ENCODE measurements around the gene FAH. TPM values are rescaled to one million over a fixed set of nuclear protein-coding genes. Genes with fewer than 3 reads are reported as not detected.

Gene FAH
- total and polyA plus RNA-seq, 2 experiments from 2014 or later, result 16.3 to 20.3 TPM

DNA sequence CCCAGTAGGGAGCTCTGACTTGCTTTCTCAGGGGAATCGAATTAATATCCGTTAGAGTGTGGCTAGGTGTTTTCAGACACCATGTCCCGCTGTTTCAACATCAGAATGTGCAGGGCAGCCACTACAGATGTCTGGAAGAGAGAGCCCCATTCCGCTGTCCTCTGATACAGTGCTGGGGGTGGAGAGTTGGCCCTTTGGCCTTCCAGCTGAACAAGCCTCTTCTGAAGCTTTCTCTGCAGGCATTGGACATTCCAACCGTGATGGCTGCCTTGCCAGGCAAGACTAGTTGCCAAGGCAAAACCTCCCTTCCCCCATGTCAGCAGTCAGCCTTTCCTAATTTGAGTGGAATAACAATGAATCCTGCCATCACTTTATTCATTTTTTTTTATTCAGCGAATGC is 1.5 kb downstream of the FAH start (continued):
- TF ChIP-seq, protein P1, sequence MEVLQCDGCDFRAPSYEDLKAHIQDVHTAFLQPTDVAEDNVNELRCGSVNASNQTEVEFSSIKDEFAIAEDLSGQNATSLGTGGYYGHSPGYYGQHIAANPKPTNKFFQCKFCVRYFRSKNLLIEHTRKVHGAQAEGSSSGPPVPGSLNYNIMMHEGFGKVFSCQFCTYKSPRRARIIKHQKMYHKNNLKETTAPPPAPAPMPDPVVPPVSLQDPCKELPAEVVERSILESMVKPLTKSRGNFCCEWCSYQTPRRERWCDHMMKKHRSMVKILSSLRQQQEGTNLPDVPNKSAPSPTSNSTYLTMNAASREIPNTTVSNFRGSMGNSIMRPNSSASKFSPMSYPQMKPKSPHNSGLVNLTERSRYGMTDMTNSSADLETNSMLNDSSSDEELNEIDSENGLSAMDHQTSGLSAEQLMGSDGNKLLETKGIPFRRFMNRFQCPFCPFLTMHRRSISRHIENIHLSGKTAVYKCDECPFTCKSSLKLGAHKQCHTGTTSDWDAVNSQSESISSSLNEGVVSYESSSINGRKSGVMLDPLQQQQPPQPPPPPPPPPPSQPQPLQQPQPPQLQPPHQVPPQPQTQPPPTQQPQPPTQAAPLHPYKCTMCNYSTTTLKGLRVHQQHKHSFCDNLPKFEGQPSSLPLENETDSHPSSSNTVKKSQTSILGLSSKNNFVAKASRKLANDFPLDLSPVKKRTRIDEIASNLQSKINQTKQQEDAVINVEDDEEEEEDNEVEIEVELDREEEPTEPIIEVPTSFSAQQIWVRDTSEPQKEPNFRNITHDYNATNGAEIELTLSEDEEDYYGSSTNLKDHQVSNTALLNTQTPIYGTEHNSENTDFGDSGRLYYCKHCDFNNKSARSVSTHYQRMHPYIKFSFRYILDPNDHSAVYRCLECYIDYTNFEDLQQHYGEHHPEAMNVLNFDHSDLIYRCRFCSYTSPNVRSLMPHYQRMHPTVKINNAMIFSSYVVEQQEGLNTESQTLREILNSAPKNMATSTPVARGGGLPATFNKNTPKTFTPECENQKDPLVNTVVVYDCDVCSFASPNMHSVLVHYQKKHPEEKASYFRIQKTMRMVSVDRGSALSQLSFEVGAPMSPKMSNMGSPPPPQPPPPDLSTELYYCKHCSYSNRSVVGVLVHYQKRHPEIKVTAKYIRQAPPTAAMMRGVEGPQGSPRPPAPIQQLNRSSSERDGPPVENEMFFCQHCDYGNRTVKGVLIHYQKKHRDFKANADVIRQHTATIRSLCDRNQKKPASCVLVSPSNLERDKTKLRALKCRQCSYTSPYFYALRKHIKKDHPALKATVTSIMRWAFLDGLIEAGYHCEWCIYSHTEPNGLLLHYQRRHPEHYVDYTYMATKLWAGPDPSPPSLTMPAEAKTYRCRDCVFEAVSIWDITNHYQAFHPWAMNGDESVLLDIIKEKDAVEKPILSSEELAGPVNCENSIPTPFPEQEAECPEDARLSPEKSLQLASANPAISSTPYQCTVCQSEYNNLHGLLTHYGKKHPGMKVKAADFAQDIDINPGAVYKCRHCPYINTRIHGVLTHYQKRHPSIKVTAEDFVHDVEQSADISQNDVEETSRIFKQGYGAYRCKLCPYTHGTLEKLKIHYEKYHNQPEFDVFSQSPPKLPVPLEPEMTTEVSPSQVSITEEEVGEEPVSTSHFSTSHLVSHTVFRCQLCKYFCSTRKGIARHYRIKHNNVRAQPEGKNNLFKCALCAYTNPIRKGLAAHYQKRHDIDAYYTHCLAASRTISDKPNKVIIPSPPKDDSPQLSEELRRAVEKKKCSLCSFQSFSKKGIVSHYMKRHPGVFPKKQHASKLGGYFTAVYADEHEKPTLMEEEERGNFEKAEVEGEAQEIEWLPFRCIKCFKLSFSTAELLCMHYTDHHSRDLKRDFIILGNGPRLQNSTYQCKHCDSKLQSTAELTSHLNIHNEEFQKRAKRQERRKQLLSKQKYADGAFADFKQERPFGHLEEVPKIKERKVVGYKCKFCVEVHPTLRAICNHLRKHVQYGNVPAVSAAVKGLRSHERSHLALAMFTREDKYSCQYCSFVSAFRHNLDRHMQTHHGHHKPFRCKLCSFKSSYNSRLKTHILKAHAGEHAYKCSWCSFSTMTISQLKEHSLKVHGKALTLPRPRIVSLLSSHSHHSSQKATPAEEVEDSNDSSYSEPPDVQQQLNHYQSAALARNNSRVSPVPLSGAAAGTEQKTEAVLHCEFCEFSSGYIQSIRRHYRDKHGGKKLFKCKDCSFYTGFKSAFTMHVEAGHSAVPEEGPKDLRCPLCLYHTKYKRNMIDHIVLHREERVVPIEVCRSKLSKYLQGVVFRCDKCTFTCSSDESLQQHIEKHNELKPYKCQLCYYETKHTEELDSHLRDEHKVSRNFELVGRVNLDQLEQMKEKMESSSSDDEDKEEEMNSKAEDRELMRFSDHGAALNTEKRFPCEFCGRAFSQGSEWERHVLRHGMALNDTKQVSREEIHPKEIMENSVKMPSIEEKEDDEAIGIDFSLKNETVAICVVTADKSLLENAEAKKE (CRISPR knock-in tag; IDR thresholded peaks at IDR 0.05), result no peak
- TF ChIP-seq, protein P2, sequence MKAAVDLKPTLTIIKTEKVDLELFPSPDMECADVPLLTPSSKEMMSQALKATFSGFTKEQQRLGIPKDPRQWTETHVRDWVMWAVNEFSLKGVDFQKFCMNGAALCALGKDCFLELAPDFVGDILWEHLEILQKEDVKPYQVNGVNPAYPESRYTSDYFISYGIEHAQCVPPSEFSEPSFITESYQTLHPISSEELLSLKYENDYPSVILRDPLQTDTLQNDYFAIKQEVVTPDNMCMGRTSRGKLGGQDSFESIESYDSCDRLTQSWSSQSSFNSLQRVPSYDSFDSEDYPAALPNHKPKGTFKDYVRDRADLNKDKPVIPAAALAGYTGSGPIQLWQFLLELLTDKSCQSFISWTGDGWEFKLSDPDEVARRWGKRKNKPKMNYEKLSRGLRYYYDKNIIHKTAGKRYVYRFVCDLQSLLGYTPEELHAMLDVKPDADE (IDR thresholded peaks at IDR 0.05), result no peak
- TF ChIP-seq STAT1 (IDR thresholded peaks at IDR 0.05; ENCODE audit: unreplicated experiment) (no peak), CTCF (conservative IDR thresholded peaks at IDR 0.05; ENCODE audit: low read depth in 2 of 2) (no peak)

- H3K27me3 Mint-ChIP-seq (ENCODE audit: insufficient read depth, low read depth, poor library complexity), result peaks cover 19% of the 10 kb centered on the region
- Histone ChIP-seq H4K20me1 (replicated peaks; ENCODE audit: insufficient read depth) (no peaks in the 10 kb centered on the region; the same call in 1 of the 2 replicates), H3K4me2 (no peak overlapping the region), H3K9me2 (ENCODE audit: insufficient read depth) (no peaks in the 10 kb centered on the region), H3K27ac (ENCODE audit: low read depth) (no peak overlapping the region), H3K4me1 (ENCODE audit: insufficient read depth) (peaks cover 23% of the 10 kb centered on the region), H3K36me3 (ENCODE audit: insufficient read depth) (no peaks in the 10 kb centered on the region; the same call in 1 of the 2 replicates), H2AFZ (no peak overlapping the region), H3F3A (replicated peaks; ENCODE audit: low read depth) (peaks cover 5% of the 10 kb centered on the region; the same call in 1 of the 2 replicates), H3K4me3 (no peak overlapping the region), H3K27me3 (ENCODE audit: insufficient read depth) (0 out of 2 replicates have a peak, but pooled peaks cover 7% of the 10 kb centered on the region), H3K79me2 (replicated peaks; ENCODE audit: insufficient read depth) (no peaks in the 10 kb centered on the region; the same call in 1 of the 2 replicates)
- DNase-seq (ENCODE audit: low spot score), result no peak
- H3K9me3 Mint-ChIP-seq, result no peaks in the 10 kb centered on the region; the same call in 2 of the 3 replicates
- ATAC-seq, result no peak
- peaks cover 35% of the 10 kb centered on the region for H3K4me1 Mint-ChIP-seq
- H3K4me3 Mint-ChIP-seq, result no peak overlapping the region; the same call in 2 of the 3 replicates
- peaks cover 5% of the 10 kb centered on the region; the same call in 1 of the 3 replicates for H3K36me3 Mint-ChIP-seq (ENCODE audit: low read depth)
- H3K27ac Mint-ChIP-seq, result no peak overlapping the region
- TF ChIP-seq CREB1 (CRISPR knock-in tag; IDR thresholded peaks at IDR 0.05; ENCODE audit: low read depth) (no peak), CTCF (conservative IDR thresholded peaks at IDR 0.05; ENCODE audit: low read depth in 2 of 2) (no peak), JUNB (IDR thresholded peaks at IDR 0.05; ENCODE audit: unreplicated experiment) (no peak), EZH2phosphoT487 (IDR thresholded peaks at IDR 0.05; ENCODE audit: unreplicated experiment) (no peak)
- TF ChIP-seq, protein P2 (IDR thresholded peaks at IDR 0.05), result no peak
These were observed 2.2 kb downstream of the FAH start for GRCh38 chr15:80155001-80155377.
